Activated CD8-positive, alpha-beta memory T cell treated with anti-CD3 and anti-CD28 coated beads for 4 hours (primary cell): ENCODE measurements around the gene CGNL1.

Source experiments
- DNase-seq, 2 donors: peaks; one replicate each; pipeline ENCODE4 v3.0.0-alpha.2; 2020; ENCODE audit warnings: low read depth in 2 of 2

CGNL1 gene, protein sequence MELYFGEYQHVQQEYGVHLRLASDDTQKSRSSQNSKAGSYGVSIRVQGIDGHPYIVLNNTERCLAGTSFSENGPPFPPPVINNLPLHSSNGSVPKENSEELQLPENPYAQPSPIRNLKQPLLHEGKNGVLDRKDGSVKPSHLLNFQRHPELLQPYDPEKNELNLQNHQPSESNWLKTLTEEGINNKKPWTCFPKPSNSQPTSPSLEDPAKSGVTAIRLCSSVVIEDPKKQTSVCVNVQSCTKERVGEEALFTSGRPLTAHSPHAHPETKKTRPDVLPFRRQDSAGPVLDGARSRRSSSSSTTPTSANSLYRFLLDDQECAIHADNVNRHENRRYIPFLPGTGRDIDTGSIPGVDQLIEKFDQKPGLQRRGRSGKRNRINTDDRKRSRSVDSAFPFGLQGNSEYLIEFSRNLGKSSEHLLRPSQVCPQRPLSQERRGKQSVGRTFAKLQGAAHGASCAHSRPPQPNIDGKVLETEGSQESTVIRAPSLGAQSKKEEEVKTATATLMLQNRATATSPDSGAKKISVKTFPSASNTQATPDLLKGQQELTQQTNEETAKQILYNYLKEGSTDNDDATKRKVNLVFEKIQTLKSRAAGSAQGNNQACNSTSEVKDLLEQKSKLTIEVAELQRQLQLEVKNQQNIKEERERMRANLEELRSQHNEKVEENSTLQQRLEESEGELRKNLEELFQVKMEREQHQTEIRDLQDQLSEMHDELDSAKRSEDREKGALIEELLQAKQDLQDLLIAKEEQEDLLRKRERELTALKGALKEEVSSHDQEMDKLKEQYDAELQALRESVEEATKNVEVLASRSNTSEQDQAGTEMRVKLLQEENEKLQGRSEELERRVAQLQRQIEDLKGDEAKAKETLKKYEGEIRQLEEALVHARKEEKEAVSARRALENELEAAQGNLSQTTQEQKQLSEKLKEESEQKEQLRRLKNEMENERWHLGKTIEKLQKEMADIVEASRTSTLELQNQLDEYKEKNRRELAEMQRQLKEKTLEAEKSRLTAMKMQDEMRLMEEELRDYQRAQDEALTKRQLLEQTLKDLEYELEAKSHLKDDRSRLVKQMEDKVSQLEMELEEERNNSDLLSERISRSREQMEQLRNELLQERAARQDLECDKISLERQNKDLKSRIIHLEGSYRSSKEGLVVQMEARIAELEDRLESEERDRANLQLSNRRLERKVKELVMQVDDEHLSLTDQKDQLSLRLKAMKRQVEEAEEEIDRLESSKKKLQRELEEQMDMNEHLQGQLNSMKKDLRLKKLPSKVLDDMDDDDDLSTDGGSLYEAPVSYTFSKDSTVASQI

GRCh38 chr15:57375827-57376695, at the start of gene CGNL1:
CGNL1 (plus strand) TSS chr15:57376505; CDS start chr15:57438000, 61,495 bp downstream.
- DNase-seq, result no peak

GRCh38 chr15:57327985-57328471, 48.3 kb upstream of the CGNL1 start:
- no peak for DNase-seq

GRCh38 chr15:57328479-57328878, 47.8 kb upstream of the CGNL1 start:
- no peak for DNase-seq

GRCh38 chr15:57328897-57329296, 47.4 kb upstream of the CGNL1 start:
- no peak for DNase-seq

GRCh38 chr15:57329582-57330367, 46.5 kb upstream of the CGNL1 start:
- DNase-seq, result no peak

GRCh38 chr15:57330619-57331340, 45.5 kb upstream of the CGNL1 start:
- no peak for DNase-seq

GRCh38 chr15:57332326-57332725, 44.0 kb upstream of the CGNL1 start:
- DNase-seq, result no peak

GRCh38 chr15:57333487-57333886, 42.8 kb upstream of the CGNL1 start:
- DNase-seq, result no peak

DNA sequence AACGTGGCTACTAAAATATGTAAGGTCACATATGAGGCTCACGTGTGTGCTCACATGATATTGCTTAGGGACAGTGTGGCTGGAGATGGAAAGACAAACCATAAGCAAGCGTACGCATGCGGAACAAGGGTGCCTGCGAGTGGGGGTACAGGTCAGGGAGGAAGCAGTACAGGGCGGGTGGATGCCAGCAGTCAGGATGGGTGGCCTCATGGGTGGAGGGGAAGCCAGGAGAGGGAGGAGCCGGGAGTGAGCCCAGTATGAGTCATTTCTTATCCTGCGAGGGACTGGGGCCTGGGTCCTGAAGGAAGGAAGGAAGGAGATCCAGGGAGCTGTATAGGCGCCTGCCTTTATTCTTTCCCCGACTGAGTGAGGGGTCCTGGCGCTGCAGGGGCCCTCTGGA, 42.0 kb upstream of the CGNL1 start:
- DNase-seq, result no peak

DNA sequence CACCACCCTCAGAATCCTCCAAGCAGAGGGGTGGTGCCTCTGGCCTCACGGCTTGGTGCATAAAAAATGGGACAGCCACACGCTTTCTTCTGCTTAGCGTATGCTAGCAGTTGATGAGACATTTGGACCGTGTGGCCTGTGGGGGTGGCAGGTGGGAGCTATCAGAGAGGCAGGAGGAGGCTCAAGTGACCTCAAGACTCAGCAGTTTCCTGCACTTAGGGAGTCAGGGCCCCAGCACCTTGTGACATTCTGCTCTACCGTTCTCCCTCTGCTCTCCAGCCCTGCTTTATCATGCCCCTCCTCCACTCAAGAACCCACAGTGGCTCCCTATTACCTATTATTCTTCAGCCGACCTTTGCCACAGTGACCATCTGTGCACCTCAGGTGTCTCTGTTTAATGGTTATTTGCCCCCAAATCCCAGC, 41.0 kb upstream of the CGNL1 start:
- DNase-seq, result no peak

DNA sequence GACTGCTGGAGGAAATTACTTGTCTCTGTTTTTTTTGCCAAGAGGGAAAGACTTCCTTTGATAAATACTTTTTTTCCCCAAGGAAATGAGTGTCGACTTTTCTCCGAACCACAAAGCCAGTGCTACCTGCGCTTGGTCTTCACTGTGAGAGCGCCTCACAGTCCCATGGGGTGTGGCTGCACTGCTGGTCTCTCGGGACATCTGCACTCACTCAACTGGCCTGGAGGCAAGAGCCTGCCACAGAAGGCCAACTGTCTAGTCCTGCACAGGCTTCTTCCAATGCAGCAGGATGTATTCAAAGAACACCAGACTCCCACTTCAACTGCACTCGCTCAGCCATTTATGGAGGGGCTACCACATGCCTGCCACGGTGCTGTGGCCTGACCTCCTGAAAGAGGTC, 40.6 kb upstream of the CGNL1 start:
- DNase-seq, result no peak

GRCh38 chr15:57337868-57338411, 38.4 kb upstream of the CGNL1 start:
- DNase-seq, result no peak

GRCh38 chr15:57339321-57339720, 37.0 kb upstream of the CGNL1 start:
- no peak for DNase-seq

GRCh38 chr15:57340682-57341259, 35.5 kb upstream of the CGNL1 start:
- DNase-seq, result no peak

GRCh38 chr15:57343048-57343447, 33.3 kb upstream of the CGNL1 start:
- DNase-seq, result no peak

- no peak for DNase-seq
Measured at GRCh38 chr15:57343498-57343897, 32.8 kb upstream of the CGNL1 start.

DNA sequence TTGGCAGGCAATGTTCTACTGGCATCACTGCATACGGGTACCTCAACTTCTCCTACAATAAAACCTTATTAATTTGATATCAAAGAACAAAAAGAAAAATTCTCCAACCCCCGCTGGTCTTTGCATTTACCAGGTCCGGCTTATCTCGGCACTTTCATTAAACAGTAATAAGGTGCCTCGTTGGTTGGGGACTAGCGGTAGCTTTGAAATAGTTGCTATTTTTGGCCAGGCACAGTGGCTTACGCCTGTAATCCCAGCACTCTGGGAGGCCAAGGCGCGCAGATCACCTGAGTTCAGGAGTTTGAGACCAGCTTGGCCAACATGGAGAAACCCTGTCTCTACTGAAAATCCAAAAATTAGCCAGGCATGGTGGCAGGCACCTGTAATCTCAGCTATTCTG, 32.0 kb upstream of the CGNL1 start:
- no peak for DNase-seq

- no peak for DNase-seq
Measured at GRCh38 chr15:57345584-57345983, 30.7 kb upstream of the CGNL1 start.

GRCh38 chr15:57348081-57348480, 28.2 kb upstream of the CGNL1 start:
- no peak for DNase-seq
